BLaER1 (cell line): ENCODE data around the gene CYP46A1.

Experiments
- H3K27ac ChIP-seq: shearing (Covaris generic); formaldehyde crosslinking; 2 replicates; pipeline ENCODE4 v1.8.1; 2022
- H3K27me3 ChIP-seq: shearing (Covaris generic); formaldehyde crosslinking; 2 replicates; pipeline ENCODE4 v1.8.1; 2022
- H3K36me3 ChIP-seq: shearing (Covaris generic); formaldehyde crosslinking; 2 replicates; pipeline ENCODE4 v1.8.1; 2022
- H3K4me1 ChIP-seq: shearing (Covaris generic); formaldehyde crosslinking; 2 replicates; pipeline ENCODE4 v1.8.1; 2022
- H3K4me2 ChIP-seq: shearing (Covaris generic); formaldehyde crosslinking; 2 replicates; pipeline ENCODE4 v1.8.1; 2022
- H3K4me3 ChIP-seq: shearing (Covaris generic); formaldehyde crosslinking; 2 replicates; pipeline ENCODE4 v1.8.1; 2022
- H3K9ac ChIP-seq: shearing (Covaris generic); formaldehyde crosslinking; 2 replicates; pipeline ENCODE4 v1.8.1; 2022
- H3K9me3 ChIP-seq: shearing (Covaris generic); formaldehyde crosslinking; 2 replicates; pipeline ENCODE4 v1.8.1; 2022
- H4K20me1 ChIP-seq: shearing (Covaris generic); formaldehyde crosslinking; 2 replicates; pipeline ENCODE4 v1.8.1; 2022
- Cebpa-rat ChIP-seq: shearing (Covaris generic); IDR thresholded peaks from 2 replicates; pipeline ENCODE4 v1.8.1; 2022

CYP46A1 gene

GRCh38 chr14:99645545-99646505, 38.3 kb upstream of the CYP46A1 start:
- H3K27ac ChIP-seq: no peak overlapping the region
- peaks cover 7% of the 10 kb centered on the region; the same call in 1 of the 2 replicates for H4K20me1 ChIP-seq
- no peak for TF ChIP-seq Cebpa-rat
- no peaks in the 10 kb centered on the region for H3K36me3 ChIP-seq
- no peaks in the 10 kb centered on the region for H3K9me3 ChIP-seq
- peaks cover 42% of the 10 kb centered on the region for H3K27me3 ChIP-seq
- no peak overlapping the region for H3K9ac ChIP-seq
- H3K4me1 ChIP-seq: peaks cover 25% of the 10 kb centered on the region
- peak overlapping the region; percentile 58 for H3K4me3 ChIP-seq
- H3K4me2 ChIP-seq: peak overlapping the region; percentile 68

GRCh38 chr14:99647411-99647810, 36.7 kb upstream of the CYP46A1 start:
- H3K27me3 ChIP-seq: peaks cover 42% of the 10 kb centered on the region
- H3K36me3 ChIP-seq: no peaks in the 10 kb centered on the region
- TF ChIP-seq Cebpa-rat: no peak
- H3K4me3 ChIP-seq: no peak overlapping the region
- no peak overlapping the region for H3K4me2 ChIP-seq
- no peaks in the 10 kb centered on the region for H3K9me3 ChIP-seq
- H3K27ac ChIP-seq: no peak overlapping the region
- peaks cover 7% of the 10 kb centered on the region; the same call in 1 of the 2 replicates for H4K20me1 ChIP-seq
- H3K4me1 ChIP-seq: peaks cover 36% of the 10 kb centered on the region
- no peak overlapping the region for H3K9ac ChIP-seq

DNA sequence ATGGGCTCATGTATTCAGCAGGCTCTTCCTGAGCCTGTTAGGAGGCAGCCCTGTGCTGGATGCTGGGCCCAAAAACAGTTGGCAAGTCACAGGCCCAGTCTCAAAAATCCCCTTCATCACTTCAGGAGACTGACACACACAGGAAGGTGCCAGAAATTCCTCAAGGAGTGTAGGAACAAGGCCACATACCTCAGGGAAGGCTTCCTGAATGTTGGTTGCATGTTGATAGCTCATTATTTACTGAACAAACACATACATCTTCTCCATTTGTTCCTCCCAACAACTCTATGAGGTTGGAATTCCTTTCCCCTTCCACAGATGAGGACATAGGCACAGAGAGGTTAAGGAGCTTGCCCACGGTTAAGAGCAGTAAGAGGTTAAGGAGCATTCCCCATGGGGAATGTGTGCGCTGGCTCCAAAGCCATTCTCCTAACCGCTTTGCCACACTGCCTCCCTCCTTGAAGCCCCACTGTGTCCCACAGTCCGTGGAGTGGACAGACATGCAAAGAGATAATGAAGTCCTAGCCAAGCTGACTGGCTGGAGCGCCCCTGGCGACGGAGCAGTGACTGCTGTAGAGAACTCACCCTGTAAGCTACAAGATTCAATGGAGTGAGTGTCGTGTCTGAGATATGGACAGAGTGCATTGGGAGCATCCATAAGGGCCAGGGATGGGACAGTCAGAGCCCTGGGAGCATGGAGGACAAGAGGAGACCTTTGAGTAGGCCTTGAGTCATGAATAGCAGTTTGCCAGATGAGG, 35.9 kb upstream of the CYP46A1 start:
- peaks cover 41% of the 10 kb centered on the region for H3K4me1 ChIP-seq
- no peak overlapping the region for H3K4me3 ChIP-seq
- peaks cover 7% of the 10 kb centered on the region; the same call in 1 of the 2 replicates for H4K20me1 ChIP-seq
- no peak overlapping the region for H3K27ac ChIP-seq
- no peak overlapping the region for H3K9ac ChIP-seq
- H3K9me3 ChIP-seq: no peaks in the 10 kb centered on the region
- H3K4me2 ChIP-seq: no peak overlapping the region
- peaks cover 38% of the 10 kb centered on the region for H3K27me3 ChIP-seq
- no peaks in the 10 kb centered on the region for H3K36me3 ChIP-seq
- TF ChIP-seq Cebpa-rat: no peak

DNA sequence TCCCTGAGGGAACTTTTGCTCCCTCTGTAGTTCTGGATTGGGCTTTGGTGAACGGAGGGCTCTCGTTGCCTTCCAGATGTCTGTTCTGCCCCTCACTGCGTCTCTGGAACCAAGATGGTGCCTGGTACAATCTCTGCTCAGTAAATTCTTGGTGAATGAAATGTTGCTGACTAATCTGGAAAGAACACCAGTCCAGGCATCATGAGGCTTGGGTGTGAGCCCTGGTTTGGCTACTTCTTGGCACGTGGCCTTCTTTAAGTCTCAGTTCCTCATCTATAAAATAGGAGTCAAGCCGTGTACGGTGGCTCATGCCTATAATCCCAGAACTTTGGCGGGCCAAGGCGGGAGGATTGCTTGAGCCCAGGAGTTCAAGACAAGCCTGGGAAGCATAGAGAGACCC, 34.9 kb upstream of the CYP46A1 start:
- Histone ChIP-seq H3K27ac (no peak overlapping the region), H3K4me1 (peaks cover 42% of the 10 kb centered on the region), H3K36me3 (no peaks in the 10 kb centered on the region), H3K27me3 (peaks cover 28% of the 10 kb centered on the region), H4K20me1 (no peaks in the 10 kb centered on the region; the same call in 1 of the 2 replicates), H3K9me3 (no peaks in the 10 kb centered on the region), H3K4me2 (no peak overlapping the region), H3K9ac (no peak overlapping the region), H3K4me3 (no peak overlapping the region)
- no peak for TF ChIP-seq Cebpa-rat

DNA sequence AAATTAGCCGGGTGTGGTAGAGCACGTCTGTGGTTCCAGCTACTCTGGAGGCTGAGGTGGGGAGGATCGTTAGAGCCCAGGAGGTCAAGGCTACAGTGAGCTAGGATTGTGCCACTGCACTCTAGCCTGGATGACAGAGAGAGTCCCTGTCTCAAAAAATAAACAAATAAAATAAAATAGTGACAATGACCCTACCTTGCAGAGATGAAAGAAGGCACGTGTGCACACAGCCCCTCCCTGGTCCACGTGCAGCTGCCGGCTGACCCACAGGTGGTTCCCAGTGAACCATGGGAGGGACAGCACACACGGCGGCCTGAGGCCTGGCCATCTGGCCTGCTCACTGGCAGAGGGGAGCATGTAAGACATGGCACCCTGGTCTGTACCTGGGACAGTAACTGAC, 34.5 kb upstream of the CYP46A1 start:
- H3K9me3 ChIP-seq: no peaks in the 10 kb centered on the region
- H3K4me2 ChIP-seq: no peak overlapping the region
- no peaks in the 10 kb centered on the region for H3K36me3 ChIP-seq
- peaks cover 24% of the 10 kb centered on the region for H3K27me3 ChIP-seq
- H3K4me1 ChIP-seq: peaks cover 44% of the 10 kb centered on the region
- TF ChIP-seq Cebpa-rat: no peak
- no peaks in the 10 kb centered on the region; the same call in 1 of the 2 replicates for H4K20me1 ChIP-seq
- no peak overlapping the region for H3K4me3 ChIP-seq
- H3K9ac ChIP-seq: no peak overlapping the region
- no peak overlapping the region for H3K27ac ChIP-seq

- Histone ChIP-seq H3K4me3 (no peak overlapping the region), H3K36me3 (no peaks in the 10 kb centered on the region), H4K20me1 (no peaks in the 10 kb centered on the region; the same call in 1 of the 2 replicates), H3K27me3 (peaks cover 18% of the 10 kb centered on the region), H3K9ac (no peak overlapping the region), H3K9me3 (no peaks in the 10 kb centered on the region), H3K4me2 (no peak overlapping the region), H3K4me1 (peaks cover 39% of the 10 kb centered on the region), H3K27ac (no peak overlapping the region)
- TF ChIP-seq Cebpa-rat: no peak
Measured at GRCh38 chr14:99650189-99650588, 33.9 kb upstream of the CYP46A1 start.

- H3K4me2 ChIP-seq: peak overlapping the region; percentile 79
- no peak for TF ChIP-seq Cebpa-rat
- peaks cover 50% of the 10 kb centered on the region for H3K4me1 ChIP-seq
- H4K20me1 ChIP-seq: no peaks in the 10 kb centered on the region
- H3K9ac ChIP-seq: no peak overlapping the region
- no peaks in the 10 kb centered on the region for H3K9me3 ChIP-seq
- H3K27ac ChIP-seq: no peak overlapping the region
- no peaks in the 10 kb centered on the region for H3K36me3 ChIP-seq
- no peak overlapping the region for H3K4me3 ChIP-seq
- H3K27me3 ChIP-seq: 0 out of 2 replicates have a peak, but pooled peaks cover 2% of the 10 kb centered on the region
Measured at GRCh38 chr14:99651953-99652746, 31.9 kb upstream of the CYP46A1 start.

GRCh38 chr14:99654235-99654985, 29.7 kb upstream of the CYP46A1 start:
- no peaks in the 10 kb centered on the region for H4K20me1 ChIP-seq
- no peak overlapping the region for H3K27ac ChIP-seq
- H3K27me3 ChIP-seq: peaks cover 14% of the 10 kb centered on the region; the same call in 1 of the 2 replicates
- H3K4me3 ChIP-seq: no peak overlapping the region
- peak overlapping the region; percentile 41 for H3K4me2 ChIP-seq
- H3K4me1 ChIP-seq: peaks cover 72% of the 10 kb centered on the region
- TF ChIP-seq Cebpa-rat: no peak
- H3K9ac ChIP-seq: no peak overlapping the region
- no peaks in the 10 kb centered on the region for H3K9me3 ChIP-seq
- no peaks in the 10 kb centered on the region for H3K36me3 ChIP-seq

GRCh38 chr14:99655521-99655920, 28.6 kb upstream of the CYP46A1 start:
- Histone ChIP-seq H3K27me3 (peaks cover 19% of the 10 kb centered on the region; the same call in 1 of the 2 replicates), H3K27ac (no peak overlapping the region), H3K36me3 (no peaks in the 10 kb centered on the region), H3K9ac (no peak overlapping the region), H3K4me1 (peaks cover 81% of the 10 kb centered on the region), H3K4me3 (no peak overlapping the region), H3K4me2 (no peak overlapping the region), H3K9me3 (no peaks in the 10 kb centered on the region), H4K20me1 (no peaks in the 10 kb centered on the region)
- no peak for TF ChIP-seq Cebpa-rat
